Mesothelial cell of epicardium (in vitro differentiated cells): ENCODE data around the gene IPO13. TPM values are rescaled to one million over a fixed set of nuclear protein-coding genes. Genes with fewer than 3 reads are reported as not detected.

Experiments used
- DNase-seq, 2 experiments: peaks; one replicate each; pipeline ENCODE4 v3.0.0; 2021; ENCODE audit warnings: low spot score in 2 of 2; ENCODE audit not compliant: unreplicated experiment in 2 of 2
- H3K27ac Mint-ChIP-seq: 2 replicates; pipeline ENCODE4 v1.8.0; 2021; ENCODE audit warnings: mixed read lengths
- H3K27me3 Mint-ChIP-seq: 2 replicates; pipeline ENCODE4 v1.8.0; 2021; ENCODE audit warnings: low read depth, mixed read lengths
- H3K36me3 Mint-ChIP-seq: 2 replicates; pipeline ENCODE4 v1.8.0; 2021; ENCODE audit warnings: mixed read lengths
- H3K4me1 Mint-ChIP-seq: 2 replicates; pipeline ENCODE4 v1.8.0; 2021; ENCODE audit warnings: mixed read lengths
- H3K4me3 Mint-ChIP-seq: 2 replicates; pipeline ENCODE4 v1.8.0; 2021; ENCODE audit warnings: mild to moderate bottlenecking, moderate library complexity, mixed read lengths
- H3K9me3 Mint-ChIP-seq: 2 replicates; pipeline ENCODE4 v1.8.0; 2021; ENCODE audit warnings: mixed read lengths
- CTCF ChIP-seq: fragments of 200-600 bp; sonication (generic); IDR thresholded peaks from one replicate; pipeline ENCODE4 v1.5.0; 2021; ENCODE audit warnings: antibody characterized with exemption; ENCODE audit not compliant: unreplicated experiment
- total RNA-seq: library from RNA; stranded (reverse); gene quantifications from 3 replicates; pipeline ENCODE4 v1.2.1, GENCODE V29; 2021

Gene IPO13
- total RNA-seq, 1 donor from 2014 or later: 26.4 TPM

- no peak for TF ChIP-seq CTCF
- Mint-ChIP-seq H3K27ac (no peak overlapping the region), H3K4me1 (peaks cover 12% of the 10 kb centered on the region), H3K4me3 (peak overlapping the region; percentile 85), H3K9me3 (no peaks in the 10 kb centered on the region), H3K27me3 (no peaks in the 10 kb centered on the region), H3K36me3 (no peaks in the 10 kb centered on the region)
- DNase-seq: no peak
Measured at GRCh38 chr1:43993206-43993914, 46.6 kb downstream of the IPO13 start.

- Mint-ChIP-seq H3K36me3 (no peaks in the 10 kb centered on the region), H3K4me1 (peaks cover 12% of the 10 kb centered on the region), H3K4me3 (no peak overlapping the region), H3K9me3 (no peaks in the 10 kb centered on the region), H3K27me3 (no peaks in the 10 kb centered on the region), H3K27ac (no peak overlapping the region)
- no peak for TF ChIP-seq CTCF
- no peak for DNase-seq
Measured at GRCh38 chr1:43994071-43994470, 47.3 kb downstream of the IPO13 start.

- no peak overlapping the region for H3K4me3 Mint-ChIP-seq
- DNase-seq: no peak
- no peaks in the 10 kb centered on the region for H3K27me3 Mint-ChIP-seq
- H3K4me1 Mint-ChIP-seq: peaks cover 12% of the 10 kb centered on the region
- no peak overlapping the region for H3K27ac Mint-ChIP-seq
- TF ChIP-seq CTCF: no peak
- H3K9me3 Mint-ChIP-seq: no peaks in the 10 kb centered on the region
- no peaks in the 10 kb centered on the region for H3K36me3 Mint-ChIP-seq
Measured at GRCh38 chr1:43994794-43995790, 48.3 kb downstream of the IPO13 start.

- DNase-seq: no peak
- H3K4me3 Mint-ChIP-seq: no peak overlapping the region
- TF ChIP-seq CTCF: no peak
- peaks cover 9% of the 10 kb centered on the region for H3K4me1 Mint-ChIP-seq
- H3K9me3 Mint-ChIP-seq: no peaks in the 10 kb centered on the region
- no peaks in the 10 kb centered on the region for H3K27me3 Mint-ChIP-seq
- H3K27ac Mint-ChIP-seq: no peak overlapping the region
- H3K36me3 Mint-ChIP-seq: peaks cover 2% of the 10 kb centered on the region
Measured at GRCh38 chr1:43995984-43996732, 49.4 kb downstream of the IPO13 start.

GRCh38 chr1:43996733-43997115 lies 50.0 kb downstream of the IPO13 start:
- no peak overlapping the region for H3K27ac Mint-ChIP-seq
- no peak overlapping the region for H3K4me3 Mint-ChIP-seq
- no peak for DNase-seq
- no peak for TF ChIP-seq CTCF
- H3K4me1 Mint-ChIP-seq: peaks cover 9% of the 10 kb centered on the region
- H3K36me3 Mint-ChIP-seq: peaks cover 6% of the 10 kb centered on the region
- H3K27me3 Mint-ChIP-seq: no peaks in the 10 kb centered on the region
- no peaks in the 10 kb centered on the region for H3K9me3 Mint-ChIP-seq
